CD14-positive monocyte (primary cell): ENCODE data around the gene ZNF414. TPM values are rescaled to one million over a fixed set of nuclear protein-coding genes. Genes with fewer than 3 reads are reported as not detected.

ENCODE experiments used
- DNase-seq, 3 donors: peaks; one replicate each; pipeline ENCODE4 v3.0.0-alpha.2; 2011 to 2022
- H2AFZ ChIP-seq: 2 replicates; pipeline ENCODE4 v1.6.0; 2012; ENCODE audit warnings: mild to moderate bottlenecking, low read depth, low read length, inconsistent platforms; ENCODE audit not compliant: insufficient read depth, poor library complexity, severe bottlenecking
- H3K27ac ChIP-seq, 2 donors: 1 replicate in 1 of 2; 2 replicates in 1 of 2; pipeline ENCODE4 v1.5.1; 2012 to 2013; ENCODE audit warnings: low read length in 2 of 2, control low read depth in 1 of 2, inconsistent platforms in 1 of 2, low read depth in 1 of 2, mild to moderate bottlenecking in 1 of 2
- H3K27me3 ChIP-seq, 2 donors: one replicate each; pipeline versions ENCODE4 v1.6.0 to v1.6.1; 2011 to 2013; ENCODE audit warnings: low read length in 2 of 2; ENCODE audit not compliant: control insufficient read depth in 2 of 2, insufficient read depth in 2 of 2
- H3K36me3 ChIP-seq, 2 donors: replicated peaks in 1 of 2; 1 replicate in 1 of 2; 2 replicates in 1 of 2; pipeline versions ENCODE4 v1.5.1 to v1.6.1; 2012 to 2013; ENCODE audit warnings: low read length in 2 of 2, control low read depth in 1 of 2, inconsistent platforms in 1 of 2, mild to moderate bottlenecking in 1 of 2; ENCODE audit not compliant: insufficient read depth in 2 of 2, control insufficient read depth in 1 of 2
- H3K4me1 ChIP-seq, 2 donors: 1 replicate in 1 of 2; 2 replicates in 1 of 2; pipeline versions ENCODE4 v1.5.1 to v1.6.1; 2012 to 2013; ENCODE audit warnings: low read length in 2 of 2, control low read depth in 1 of 2, inconsistent platforms in 1 of 2, mild to moderate bottlenecking in 1 of 2, moderate library complexity in 1 of 2; ENCODE audit not compliant: insufficient read depth in 2 of 2, control insufficient read depth in 1 of 2
- H3K4me2 ChIP-seq: replicated peaks from 2 replicates; pipeline ENCODE3; 2012; ENCODE audit warnings: low read length, moderate library complexity, mild to moderate bottlenecking; ENCODE audit not compliant: poor library complexity, severe bottlenecking; ENCODE audit errors: extremely low read depth
- H3K4me3 ChIP-seq, 3 experiments: fragments of 200-600 bp in 1 of 3; sonication (generic) in 1 of 3; replicated peaks in 1 of 3; 1 replicate in 2 of 3; 2 replicates in 1 of 3; pipeline ENCODE4 v1.5.1; 2011 to 2013; ENCODE audit warnings: low read length in 3 of 3, mild to moderate bottlenecking in 3 of 3, control low read depth in 2 of 3, low read depth in 2 of 3, inconsistent platforms in 1 of 3, moderate library complexity in 1 of 3
- H3K79me2 ChIP-seq: 2 replicates; pipeline ENCODE4 v1.6.0; 2012; ENCODE audit warnings: mild to moderate bottlenecking, control low read depth, inconsistent platforms, low read length, moderate library complexity; ENCODE audit not compliant: insufficient read depth
- H3K9ac ChIP-seq: 2 replicates; pipeline ENCODE4 v1.6.0; 2017; ENCODE audit warnings: low read length, mild to moderate bottlenecking; ENCODE audit not compliant: insufficient read depth, poor library complexity, severe bottlenecking
- H3K9me3 ChIP-seq, 2 donors: replicated peaks in 1 of 2; 1 replicate in 1 of 2; 2 replicates in 1 of 2; pipeline versions ENCODE4 v1.5.1 to v1.6.1; 2012 to 2013; ENCODE audit warnings: low read length in 2 of 2, control low read depth in 1 of 2; ENCODE audit not compliant: control insufficient read depth in 1 of 2, insufficient read depth in 1 of 2
- H4K20me1 ChIP-seq: 2 replicates; pipeline ENCODE4 v1.6.0; 2012; ENCODE audit warnings: mild to moderate bottlenecking, low read length, control low read depth, moderate library complexity; ENCODE audit not compliant: insufficient read depth
- H3K27ac Mint-ChIP-seq, 7 donors: one replicate each; pipeline ENCODE4 v1.8.0; 2020; ENCODE audit warnings: mild to moderate bottlenecking in 7 of 7, mixed read lengths in 7 of 7, moderate library complexity in 6 of 7, inconsistent platforms in 2 of 7
- H3K27me3 Mint-ChIP-seq, 3 donors: one replicate each; pipeline ENCODE4 v1.8.0; 2021 to 2022; ENCODE audit warnings: low read depth in 3 of 3, mild to moderate bottlenecking in 3 of 3, mixed read lengths in 3 of 3, moderate library complexity in 3 of 3, inconsistent platforms in 1 of 3
- H3K36me3 Mint-ChIP-seq, 2 donors: one replicate each; pipeline ENCODE4 v1.8.0; 2020; ENCODE audit warnings: mixed read lengths in 2 of 2, inconsistent platforms in 1 of 2, mild to moderate bottlenecking in 1 of 2
- H3K4me1 Mint-ChIP-seq: one replicate; pipeline ENCODE4 v1.8.0; 2020; ENCODE audit warnings: mild to moderate bottlenecking, mixed read lengths
- H3K4me3 Mint-ChIP-seq, 2 donors: one replicate each; pipeline ENCODE4 v1.8.0; 2020; ENCODE audit warnings: mild to moderate bottlenecking in 2 of 2, mixed read lengths in 2 of 2, moderate library complexity in 1 of 2
- H3K9me3 Mint-ChIP-seq, 7 donors: one replicate each; pipeline ENCODE4 v1.8.0; 2020 to 2022; ENCODE audit warnings: mixed read lengths in 7 of 7, mild to moderate bottlenecking in 6 of 7, moderate library complexity in 6 of 7, inconsistent platforms in 2 of 7
- WGBS: methylation state at CpG from one replicate; pipeline ENCODE4 v1.1.5; 2013; ENCODE audit warnings: missing lambda C conversion rate; ENCODE audit not compliant: insufficient coverage; 5-methylcytosine and 5-hydroxymethylcytosine counted together
- intact Hi-C, 2 donors: fragments of 100-400 bp; cut with micrococcal nuclease; formaldehyde crosslinking; loops; one replicate each; pipeline versions ENCODE4 v1.15.0 to v1.15.1; 2023
- polyA plus RNA-seq, 3 donors: library from polyadenylated mRNA; depleted of rRNA in 1 of 3; unstranded in 2 of 3; stranded (reverse) in 1 of 3; fragments of 300-500 nt in 2 of 3; fragments of >200 nt in 1 of 3; fragmentation: Illumina TruSeq in 2 of 3; gene quantifications; 1 replicate in 2 of 3; 2 replicates in 1 of 3; pipeline ENCODE4 v1.2.3, GENCODE V29; 2012 to 2021
- TF ChIP-seq, protein P1 (sequence below): fragments of 200-600 bp; IDR thresholded peaks from one replicate; pipeline ENCODE4 v1.8.0; 2022; ENCODE audit warnings: antibody characterized with exemption, mild to moderate bottlenecking

The ZNF414 gene
- polyA plus RNA-seq, 3 donors = 4.1 to 21.1 (median 4.7) TPM

DNA sequence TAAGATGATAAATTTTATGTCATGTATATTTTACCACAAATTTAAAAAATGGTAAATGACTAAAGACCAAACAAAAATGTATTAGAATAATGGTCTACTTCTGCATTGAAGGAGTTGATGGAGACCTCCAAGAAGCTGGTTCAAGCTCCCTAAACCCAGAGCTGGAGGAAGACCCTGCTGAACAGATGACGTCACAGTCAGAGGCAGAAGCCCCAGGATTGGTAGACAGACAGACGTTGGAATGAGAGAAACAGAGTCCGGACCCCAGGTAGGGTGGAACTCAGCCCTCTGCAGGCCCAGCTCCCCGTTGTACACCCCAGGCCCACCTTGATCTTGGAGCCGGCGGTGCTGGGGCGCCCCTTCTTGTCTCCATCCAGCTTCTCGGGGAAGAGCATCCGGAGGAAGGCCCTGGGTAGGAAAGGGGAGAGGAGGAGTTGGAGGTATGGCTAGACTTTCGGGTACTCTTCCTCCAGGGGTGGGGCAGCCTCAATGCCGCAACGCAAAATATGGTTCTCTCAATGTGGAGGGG, 25.7 kb upstream of the ZNF414 start:
- DNase-seq = no peak
- H3K9ac ChIP-seq = no peak overlapping the region
- Mint-ChIP-seq H3K4me3 (no peak overlapping the region), H3K4me1 (peaks cover 17% of the 10 kb centered on the region), H3K27ac (peak overlapping the region; percentile 87 to 98 (median 94)), H3K36me3 (peaks cover 55 to 93% of the 10 kb centered on the region in 2 donors), H3K9me3 (peaks cover 0 to 2% (median 0%) of the 10 kb centered on the region in 7 donors), H3K27me3 (peaks cover 0 to 2% (median 0%) of the 10 kb centered on the region in 3 donors)
- no peak overlapping the region for H2AFZ ChIP-seq
- intact Hi-C loops = loop anchor here (5.0 kb wide), 1 partner anchor 38 kb away; the partner anchor contains the start of gene MYO1F (in 2 of the 2)
- H3K9me3 ChIP-seq = no peaks in the 10 kb centered on the region
- WGBS = 99% methylated on average over 11 of the region's 12 CpGs
- peaks cover 80 to 90% of the 10 kb centered on the region in 2 donors for H3K36me3 ChIP-seq
- H3K27me3 ChIP-seq = no peaks in the 10 kb centered on the region
- peak overlapping the region; percentile 75 to 76 for H3K27ac ChIP-seq
- peaks cover 16 to 24% of the 10 kb centered on the region in 2 donors for H3K4me1 ChIP-seq
- H4K20me1 ChIP-seq = peaks cover 95% of the 10 kb centered on the region
- H3K4me2 ChIP-seq = no peak overlapping the region
- TF ChIP-seq, protein P1, sequence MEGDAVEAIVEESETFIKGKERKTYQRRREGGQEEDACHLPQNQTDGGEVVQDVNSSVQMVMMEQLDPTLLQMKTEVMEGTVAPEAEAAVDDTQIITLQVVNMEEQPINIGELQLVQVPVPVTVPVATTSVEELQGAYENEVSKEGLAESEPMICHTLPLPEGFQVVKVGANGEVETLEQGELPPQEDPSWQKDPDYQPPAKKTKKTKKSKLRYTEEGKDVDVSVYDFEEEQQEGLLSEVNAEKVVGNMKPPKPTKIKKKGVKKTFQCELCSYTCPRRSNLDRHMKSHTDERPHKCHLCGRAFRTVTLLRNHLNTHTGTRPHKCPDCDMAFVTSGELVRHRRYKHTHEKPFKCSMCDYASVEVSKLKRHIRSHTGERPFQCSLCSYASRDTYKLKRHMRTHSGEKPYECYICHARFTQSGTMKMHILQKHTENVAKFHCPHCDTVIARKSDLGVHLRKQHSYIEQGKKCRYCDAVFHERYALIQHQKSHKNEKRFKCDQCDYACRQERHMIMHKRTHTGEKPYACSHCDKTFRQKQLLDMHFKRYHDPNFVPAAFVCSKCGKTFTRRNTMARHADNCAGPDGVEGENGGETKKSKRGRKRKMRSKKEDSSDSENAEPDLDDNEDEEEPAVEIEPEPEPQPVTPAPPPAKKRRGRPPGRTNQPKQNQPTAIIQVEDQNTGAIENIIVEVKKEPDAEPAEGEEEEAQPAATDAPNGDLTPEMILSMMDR = no peak
- H3K79me2 ChIP-seq = peaks cover 70% of the 10 kb centered on the region
- H3K4me3 ChIP-seq = no peak overlapping the region

DNA sequence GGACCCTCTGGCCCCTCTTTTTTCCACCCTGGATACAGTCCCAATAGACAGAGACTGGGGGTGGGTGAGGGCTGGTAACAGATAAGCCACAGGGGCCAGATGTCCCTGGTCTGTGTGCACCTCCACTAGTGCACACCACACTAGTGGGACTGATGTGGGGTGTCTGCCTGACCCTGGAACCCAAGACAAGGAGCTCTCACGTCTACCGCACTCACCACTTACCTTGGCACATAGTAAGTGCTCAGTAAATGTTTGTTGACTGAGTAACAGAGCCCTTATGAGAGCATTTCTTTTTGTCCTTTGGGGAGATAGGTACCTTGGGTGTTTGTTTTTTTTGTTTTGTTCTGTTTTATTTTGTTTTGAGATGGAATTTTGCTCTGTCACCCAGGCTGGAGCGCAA, 23.1 kb upstream of the ZNF414 start:
- Mint-ChIP-seq H3K27ac (peak overlapping the region in 6 of 7 donors; percentile 53 to 79 (median 74)), H3K4me3 (no peak overlapping the region), H3K36me3 (peaks cover 62 to 93% of the 10 kb centered on the region in 2 donors), H3K9me3 (peaks cover 0 to 2% (median 0%) of the 10 kb centered on the region in 7 donors), H3K4me1 (peaks cover 14% of the 10 kb centered on the region), H3K27me3 (peaks cover 0 to 2% (median 0%) of the 10 kb centered on the region in 3 donors)
- peaks cover 72% of the 10 kb centered on the region for H3K79me2 ChIP-seq
- intact Hi-C loops = no loop called here
- no peak overlapping the region for H3K4me3 ChIP-seq
- WGBS = no CpG with 5 or more reads among the region's 3 CpGs
- H3K27me3 ChIP-seq = no peaks in the 10 kb centered on the region
- no peaks in the 10 kb centered on the region for H3K9me3 ChIP-seq
- no peak overlapping the region for H2AFZ ChIP-seq
- peak overlapping the region; percentile 1 to 70 for H3K27ac ChIP-seq
- H3K4me1 ChIP-seq = peaks cover 13 to 19% of the 10 kb centered on the region in 2 donors
- H3K9ac ChIP-seq = no peak overlapping the region
- no peak overlapping the region for H3K4me2 ChIP-seq
- no peak for DNase-seq
- peaks cover 99% of the 10 kb centered on the region for H4K20me1 ChIP-seq
- peaks cover 79 to 94% of the 10 kb centered on the region in 2 donors for H3K36me3 ChIP-seq
- TF ChIP-seq, protein P1 = no peak
